Measurements from ENCODE around the gene IDNK. TPM values are rescaled to one million over a fixed set of nuclear protein-coding genes. Genes with fewer than 3 reads are reported as not detected.

The IDNK gene
- total RNA-seq, 4 donors from 2014 or later, result 7.4 to 17.2 (median 9.4) TPM

- no peaks in the 10 kb centered on the region for H3K27me3 ChIP-seq
- peaks cover 7% of the 10 kb centered on the region in 2 donors for H3K4me1 ChIP-seq
- WGBS, 2 donors, result 13 to 23% methylated on average over 5 of the region's 5 CpGs
- H3K4me3 ChIP-seq (replicated peaks in 1 of 3), result peak overlapping the region; percentile 22 to 67 (median 62)
- intact Hi-C loops (cut with DNase I), result loop anchor here (5.0 to 10.0 kb wide), 2 partner anchors 81 to 289 kb away; partner anchors contain the start of gene UBQLN1
- no peaks in the 10 kb centered on the region for H3K9me3 ChIP-seq
- TF ChIP-seq CTCF (IDR thresholded peaks at IDR 0.05) (no peak), POLR2A (IDR thresholded peaks at IDR 0.05) (no peak)
- no peaks in the 10 kb centered on the region for H3K36me3 ChIP-seq
- H3K27ac ChIP-seq, result peak overlapping the region; percentile 69 to 88 (median 86)
- no peak for DNase-seq
These were observed 735 bp downstream of the IDNK start for GRCh38 chr9:83623679-83624076.

GRCh38 chr9:83625178-83625577 is 2.2 kb downstream of the IDNK start:
- intact Hi-C loops (cut with DNase I), result loop anchor here (10.0 kb wide), 1 partner anchor 80 kb away; the partner anchor contains the start of gene UBQLN1
- Histone ChIP-seq H3K27ac (no peak overlapping the region), H3K4me3 (replicated peaks in 1 of 3) (no peak overlapping the region), H3K27me3 (no peaks in the 10 kb centered on the region), H3K9me3 (no peaks in the 10 kb centered on the region), H3K4me1 (peaks cover 7% of the 10 kb centered on the region in 2 donors), H3K36me3 (no peaks in the 10 kb centered on the region)
- no peak for TF ChIP-seq CTCF (IDR thresholded peaks at IDR 0.05)
- TF ChIP-seq POLR2A (IDR thresholded peaks at IDR 0.05), result no peak
- WGBS, 2 donors, result 92 to 95% methylated on average over 3 of the region's 3 CpGs
- DNase-seq, result no peak

- intact Hi-C loops (cut with DNase I), result loop anchor here (10.0 kb wide), 1 partner anchor 76 kb away; the partner anchor contains the start of gene UBQLN1
- 95 to 96% methylated on average over 5 of the region's 5 CpGs for WGBS, 2 donors
- Histone ChIP-seq H3K9me3 (no peaks in the 10 kb centered on the region), H3K4me3 (replicated peaks in 1 of 3) (no peak overlapping the region), H3K4me1 (peaks cover 4 to 5% of the 10 kb centered on the region in 2 donors), H3K27me3 (no peaks in the 10 kb centered on the region), H3K36me3 (no peaks in the 10 kb centered on the region), H3K27ac (no peak overlapping the region)
- no peak for DNase-seq
- TF ChIP-seq POLR2A (IDR thresholded peaks at IDR 0.05) (no peak), CTCF (IDR thresholded peaks at IDR 0.05) (no peak)
These were observed 5.6 kb downstream of the IDNK start for GRCh38 chr9:83628540-83628939.

GRCh38 chr9:83629433-83630104 is 6.6 kb downstream of the IDNK start:
- H3K4me1 ChIP-seq, result no peaks in the 10 kb centered on the region
- H3K4me3 ChIP-seq (replicated peaks in 1 of 3), result no peak overlapping the region
- no peaks in the 10 kb centered on the region for H3K9me3 ChIP-seq
- no peaks in the 10 kb centered on the region for H3K27me3 ChIP-seq
- intact Hi-C loops (cut with DNase I), result loop anchor here (10.0 kb wide), 1 partner anchor 75 kb away; the partner anchor contains the start of gene UBQLN1
- DNase-seq, result no peak
- no peaks in the 10 kb centered on the region for H3K36me3 ChIP-seq
- no peak for TF ChIP-seq CTCF (IDR thresholded peaks at IDR 0.05)
- TF ChIP-seq POLR2A (IDR thresholded peaks at IDR 0.05), result no peak
- no peak overlapping the region for H3K27ac ChIP-seq
- 87 to 90% methylated on average over 7 of the region's 7 CpGs for WGBS, 2 donors

- intact Hi-C loops (cut with DNase I), result no loop called here
- TF ChIP-seq CTCF (IDR thresholded peaks at IDR 0.05), result no peak
- TF ChIP-seq POLR2A (IDR thresholded peaks at IDR 0.05), result no peak
- WGBS, 2 donors, result 36 to 38% methylated on average over 11 of the region's 11 CpGs
- no peaks in the 10 kb centered on the region for H3K27me3 ChIP-seq
- H3K36me3 ChIP-seq, result no peaks in the 10 kb centered on the region
- no peak overlapping the region for H3K4me3 ChIP-seq (replicated peaks in 1 of 3)
- no peak for DNase-seq
- H3K27ac ChIP-seq, result no peak overlapping the region
- H3K4me1 ChIP-seq, result no peaks in the 10 kb centered on the region
- H3K9me3 ChIP-seq, result no peaks in the 10 kb centered on the region
These were observed 8.1 kb downstream of the IDNK start for GRCh38 chr9:83630938-83631457.
